HG03558 (cell line): Measurements from ENCODE around the gene SH3BP4.
"Not testable (repeated sequence)": the region's sequence is repeated elsewhere in the genome, so short reads cannot be mapped to it uniquely, and the experiment has no call there.

Experiments used
- ATAC-seq: cut with Tn5 transposase; IDR thresholded peaks from one replicate; pipeline ENCODE4 v1.9.1; 2021; ENCODE audit warnings: moderate number of reproducible peaks; ENCODE audit not compliant: unreplicated experiment; ENCODE audit errors: extremely low read depth

Gene SH3BP4

DNA sequence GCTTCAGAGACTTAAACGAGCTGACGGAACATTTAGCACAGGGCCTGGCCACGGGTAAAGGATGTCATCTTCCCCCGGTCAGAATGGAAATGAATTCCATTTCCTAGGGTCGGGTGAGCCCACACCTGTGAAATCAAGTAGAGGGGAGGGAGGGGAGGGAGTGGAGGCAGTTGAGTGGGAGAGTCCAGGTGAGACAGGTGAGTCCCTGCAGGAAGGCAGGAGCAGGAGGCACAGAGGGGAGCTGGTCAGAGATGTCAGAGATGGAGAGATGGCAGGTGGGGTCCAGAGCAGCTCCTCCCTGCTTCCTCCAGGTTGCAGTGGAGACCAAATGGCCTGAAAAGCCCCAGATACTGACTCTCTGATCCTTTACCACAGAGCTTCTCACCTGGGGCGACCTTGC, 55.2 kb downstream of the SH3BP4 start:
- no peak for ATAC-seq

DNA sequence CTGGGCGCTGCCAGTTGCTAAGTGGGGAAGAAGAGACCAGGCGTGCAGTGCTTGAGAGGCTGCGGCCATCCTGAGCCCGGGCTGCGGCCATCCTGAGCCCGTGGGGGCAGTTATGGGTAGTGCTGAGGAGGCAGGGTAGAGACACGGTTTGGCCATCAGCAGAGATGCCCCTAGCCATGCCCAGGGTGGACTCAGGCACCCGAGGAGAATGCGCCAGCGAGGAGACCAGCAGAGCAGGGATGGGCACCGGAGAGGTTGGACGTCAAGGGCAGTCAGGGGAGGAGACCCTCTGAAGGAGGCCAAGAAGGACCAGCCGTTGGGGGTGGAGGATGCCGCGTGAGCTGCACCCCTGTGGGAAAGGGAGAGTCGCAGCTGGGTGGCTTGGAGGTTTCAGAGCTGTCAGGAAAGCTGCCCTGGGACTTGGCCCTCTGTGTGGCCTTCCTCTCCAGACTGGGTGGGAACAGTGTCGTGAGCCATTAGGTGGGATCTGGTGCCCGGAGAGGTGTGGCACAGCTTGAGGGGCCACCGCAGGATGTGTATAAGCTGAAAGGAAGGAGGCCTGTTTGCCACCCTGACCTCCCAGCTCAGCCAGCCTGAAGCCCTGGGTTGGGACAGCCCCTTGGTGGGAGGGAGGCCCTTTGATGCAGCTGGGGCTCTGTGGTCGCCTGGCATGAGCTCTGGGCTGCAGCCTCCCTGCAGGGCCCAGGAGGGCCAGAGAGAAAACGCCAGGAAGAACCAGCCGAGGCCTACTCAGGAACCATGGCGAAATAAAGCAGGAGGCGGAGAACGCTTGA, 56.0 kb downstream of the SH3BP4 start:
- ATAC-seq: no peak

DNA sequence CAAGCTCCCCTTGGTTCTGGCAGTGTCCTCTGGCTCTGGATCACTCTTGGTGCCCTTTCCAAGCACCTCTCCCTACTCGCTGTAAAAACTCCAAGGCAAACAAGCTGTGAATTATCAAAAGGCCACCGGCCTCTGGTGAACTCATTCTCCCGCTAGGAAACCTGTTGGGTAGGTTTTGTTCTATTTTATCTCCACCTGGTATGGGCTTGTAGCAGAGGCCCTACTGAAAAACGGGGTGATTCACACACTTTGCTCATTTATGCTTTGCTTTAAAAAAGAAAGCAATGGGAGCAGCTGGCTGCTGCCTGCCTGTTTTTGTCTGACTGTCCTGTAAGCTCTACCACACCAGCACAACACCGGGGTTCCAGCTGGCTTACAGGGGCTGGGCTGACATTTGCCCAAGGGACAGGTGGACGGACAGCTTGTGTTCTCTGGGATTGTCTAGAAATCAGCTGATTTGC, 56.8 kb downstream of the SH3BP4 start:
- no peak for ATAC-seq

DNA sequence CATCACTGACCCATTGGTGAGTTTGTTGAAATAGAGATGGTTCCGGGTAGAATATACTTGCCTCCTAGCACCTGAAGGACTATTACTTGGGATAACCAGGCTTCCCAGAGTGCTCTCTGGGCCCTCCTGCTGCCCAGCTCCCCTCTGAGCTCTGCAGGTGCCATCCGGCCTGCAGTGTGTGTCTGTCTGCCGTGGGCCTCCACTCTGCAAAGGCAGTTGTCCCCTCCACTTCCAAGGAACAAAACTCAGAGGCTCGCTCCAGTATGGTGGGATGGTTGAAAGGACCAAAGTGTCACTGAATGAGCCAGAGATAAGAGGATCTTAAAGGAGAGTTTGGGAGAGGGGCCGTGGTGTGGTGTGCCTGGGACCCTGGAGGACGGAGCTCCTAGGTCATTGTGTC, 57.3 kb downstream of the SH3BP4 start:
- ATAC-seq: no peak

DNA sequence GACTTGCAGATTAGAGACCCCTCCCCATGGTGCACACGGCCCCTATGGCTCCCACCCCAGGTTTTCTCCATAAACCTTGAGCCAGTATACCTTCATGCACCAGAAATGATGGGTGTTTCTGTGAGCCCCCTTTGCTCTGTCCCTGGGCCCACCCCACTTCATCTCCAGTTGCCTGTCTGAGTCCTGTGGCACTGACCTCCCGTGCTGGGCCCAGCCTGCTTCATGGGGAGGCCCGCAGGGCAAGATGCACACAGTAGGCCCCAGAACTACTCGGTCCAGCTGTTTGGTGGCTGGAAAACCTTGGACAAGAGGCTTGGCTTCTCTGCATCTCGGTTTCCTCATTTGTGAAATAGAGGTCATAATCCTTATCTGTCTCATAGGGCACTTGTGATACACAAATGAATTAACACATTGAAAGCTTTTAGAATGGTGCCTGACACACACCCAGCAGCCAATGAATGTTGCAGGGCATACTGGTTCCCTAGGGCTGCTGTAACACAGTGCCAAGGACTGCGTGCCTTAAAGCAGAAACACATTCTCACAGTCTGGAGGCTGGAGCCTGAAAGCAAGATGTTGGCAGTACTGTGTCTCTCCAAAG, 58.4 kb downstream of the SH3BP4 start:
- no peak for ATAC-seq

DNA sequence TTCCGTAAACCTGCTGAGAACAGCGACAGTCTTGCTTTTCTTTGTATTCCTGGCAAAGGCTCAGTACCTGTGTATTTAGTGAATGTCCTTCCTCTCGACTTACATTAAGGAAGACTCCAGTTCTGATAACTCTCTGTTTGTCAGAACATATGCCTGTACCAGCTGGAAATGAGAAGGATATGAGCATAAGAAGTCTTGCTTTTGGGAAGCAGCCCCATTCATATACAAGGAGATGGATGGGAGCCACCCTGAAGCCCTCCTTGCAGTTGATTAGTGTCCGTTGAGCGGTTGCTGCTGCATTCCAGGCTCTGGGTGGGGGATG, 59.8 kb downstream of the SH3BP4 start:
- ATAC-seq: no peak

DNA sequence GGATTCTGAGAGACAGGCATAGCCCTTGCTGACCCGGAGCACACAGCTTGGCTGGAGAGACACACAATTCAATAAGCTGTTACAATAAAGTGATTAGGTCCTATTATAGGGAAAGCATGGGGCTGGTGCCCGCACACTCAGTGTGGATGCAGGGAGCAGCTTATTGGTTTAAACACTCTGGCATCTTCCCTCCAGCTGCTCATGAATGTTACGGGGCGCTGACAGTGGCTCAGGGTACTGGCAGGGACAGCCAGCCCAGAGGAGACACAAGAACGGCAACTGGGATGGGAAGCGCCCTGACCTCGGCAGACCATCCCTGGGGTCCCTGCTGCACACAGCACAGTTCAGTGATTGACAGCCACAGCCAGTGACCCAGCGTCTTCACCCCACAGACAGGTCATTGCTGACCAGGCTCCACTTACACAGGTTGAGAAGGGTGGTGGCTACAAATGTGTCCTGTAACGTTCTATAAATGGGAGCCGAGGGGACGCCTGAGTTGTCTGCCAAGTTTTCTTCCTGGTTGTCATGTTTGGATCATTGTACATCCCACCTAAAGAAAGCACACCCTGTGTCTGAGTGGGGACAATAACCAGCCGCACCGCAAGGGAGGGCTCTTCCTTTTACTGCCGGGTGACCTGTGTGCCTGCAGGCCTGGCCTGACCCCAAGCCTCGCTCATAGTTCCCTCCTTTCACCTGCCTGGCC, 60.3 kb downstream of the SH3BP4 start:
- no peak for ATAC-seq

DNA sequence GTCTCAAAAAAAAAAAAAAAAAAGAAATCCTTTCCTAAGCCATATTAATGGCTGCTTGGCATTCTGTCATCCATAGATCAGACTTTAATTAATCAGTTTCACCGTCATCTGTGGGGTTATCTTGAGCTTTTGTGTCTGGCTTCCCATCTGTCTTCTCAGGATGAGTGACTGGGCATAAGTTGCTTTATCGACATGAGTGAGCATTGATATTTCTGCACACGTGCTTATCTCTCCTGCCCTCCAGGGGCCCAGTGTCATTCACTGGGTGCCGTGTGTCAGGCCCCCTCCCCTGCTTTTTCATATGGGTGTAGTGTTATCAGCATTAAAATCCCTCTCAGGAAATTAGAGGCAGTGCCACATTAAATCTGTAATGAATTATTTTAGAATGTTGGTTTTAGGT, 65.6 kb downstream of the SH3BP4 start:
- no peak for ATAC-seq

DNA sequence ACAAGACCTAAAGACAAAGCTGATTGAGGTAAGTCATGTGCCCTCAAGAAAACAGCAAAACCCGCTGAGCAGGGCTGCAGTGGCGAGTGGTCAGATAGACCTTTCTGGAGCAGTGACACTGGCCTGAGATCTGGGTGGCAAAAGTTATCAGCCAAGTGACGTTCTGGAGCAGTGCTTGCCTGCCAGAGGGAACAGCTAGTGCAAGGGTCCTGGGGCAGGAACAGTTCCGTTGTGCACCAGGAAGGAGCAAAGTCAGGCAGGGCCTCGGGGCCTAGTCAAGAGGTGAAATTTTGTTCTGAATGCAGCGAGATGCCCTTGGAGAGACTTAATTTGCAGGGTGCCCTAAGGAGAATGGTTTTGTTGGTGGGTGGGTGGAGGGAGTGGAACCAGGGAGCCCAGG, 67.0 kb downstream of the SH3BP4 start:
- no peak for ATAC-seq

DNA sequence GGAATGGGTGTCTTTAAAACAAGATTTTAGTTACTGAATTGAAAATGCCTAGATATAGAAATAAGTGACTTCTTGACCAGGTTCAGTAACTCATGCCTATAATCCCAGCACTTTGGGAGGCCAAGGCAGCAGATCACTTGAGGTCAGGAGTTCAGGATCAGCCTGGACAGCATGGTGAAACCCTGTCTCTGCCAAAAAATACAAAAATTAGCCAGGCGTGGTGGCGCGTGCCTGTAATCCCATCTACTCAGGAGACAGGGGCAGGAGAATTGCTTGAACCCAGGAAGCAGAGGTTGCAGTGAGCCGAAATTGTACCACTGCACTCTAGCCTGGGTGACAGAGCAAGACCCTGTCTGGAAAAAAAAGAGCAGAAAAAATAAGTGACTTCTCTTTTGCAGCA, 68.3 kb downstream of the SH3BP4 start:
- ATAC-seq: not testable (repeated sequence)

DNA sequence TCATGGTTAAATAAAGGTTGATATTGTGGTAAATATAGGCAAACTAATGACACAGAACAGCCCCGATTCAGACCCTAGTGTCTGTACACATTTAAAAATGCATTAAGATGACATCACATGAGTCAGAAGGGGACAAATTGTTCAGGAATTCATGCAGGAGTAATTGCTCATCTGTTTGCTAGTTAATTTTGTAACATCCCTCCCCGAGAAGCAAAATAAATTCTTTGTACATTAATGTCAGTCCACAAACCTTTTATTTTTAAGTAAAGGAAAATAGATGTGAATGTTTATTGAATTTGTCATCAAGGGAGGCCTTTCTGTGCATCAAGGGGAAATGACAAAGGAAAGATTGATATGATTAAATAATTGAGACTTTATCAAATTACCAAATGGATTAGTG, 69.9 kb downstream of the SH3BP4 start:
- no peak for ATAC-seq

DNA sequence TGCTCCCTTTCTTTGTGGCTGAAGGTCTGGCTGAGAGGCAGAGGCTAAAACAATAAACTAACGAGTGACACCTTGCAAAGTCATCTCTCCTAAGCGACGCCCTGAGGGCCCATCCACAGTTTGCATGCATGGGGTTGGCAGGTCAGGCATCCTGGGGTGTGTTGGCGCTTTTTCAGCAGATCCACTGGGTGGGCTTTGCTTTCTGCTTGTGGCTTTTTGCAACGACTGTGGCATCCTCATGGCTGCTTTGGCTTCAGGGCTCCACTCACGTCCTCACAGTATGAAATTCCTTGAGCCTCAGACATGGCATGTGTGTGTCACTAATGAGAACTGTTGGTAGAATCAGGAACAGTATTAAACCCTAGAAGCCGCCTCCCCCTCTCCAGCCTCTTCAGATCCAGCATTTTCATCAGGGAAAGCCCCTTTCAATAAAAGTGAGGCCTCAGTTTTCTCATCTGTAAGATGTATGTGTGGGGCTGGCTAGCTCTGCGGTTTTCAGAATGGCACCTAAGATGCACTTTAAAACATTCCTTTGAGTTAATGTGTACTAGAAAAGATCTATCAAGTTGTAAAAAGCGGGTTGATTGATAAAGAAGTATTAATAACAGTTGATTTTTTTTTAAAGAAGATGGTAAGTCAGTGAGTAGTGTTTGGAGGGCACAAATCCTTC, 72.5 kb downstream of the SH3BP4 start:
- ATAC-seq: no peak

DNA sequence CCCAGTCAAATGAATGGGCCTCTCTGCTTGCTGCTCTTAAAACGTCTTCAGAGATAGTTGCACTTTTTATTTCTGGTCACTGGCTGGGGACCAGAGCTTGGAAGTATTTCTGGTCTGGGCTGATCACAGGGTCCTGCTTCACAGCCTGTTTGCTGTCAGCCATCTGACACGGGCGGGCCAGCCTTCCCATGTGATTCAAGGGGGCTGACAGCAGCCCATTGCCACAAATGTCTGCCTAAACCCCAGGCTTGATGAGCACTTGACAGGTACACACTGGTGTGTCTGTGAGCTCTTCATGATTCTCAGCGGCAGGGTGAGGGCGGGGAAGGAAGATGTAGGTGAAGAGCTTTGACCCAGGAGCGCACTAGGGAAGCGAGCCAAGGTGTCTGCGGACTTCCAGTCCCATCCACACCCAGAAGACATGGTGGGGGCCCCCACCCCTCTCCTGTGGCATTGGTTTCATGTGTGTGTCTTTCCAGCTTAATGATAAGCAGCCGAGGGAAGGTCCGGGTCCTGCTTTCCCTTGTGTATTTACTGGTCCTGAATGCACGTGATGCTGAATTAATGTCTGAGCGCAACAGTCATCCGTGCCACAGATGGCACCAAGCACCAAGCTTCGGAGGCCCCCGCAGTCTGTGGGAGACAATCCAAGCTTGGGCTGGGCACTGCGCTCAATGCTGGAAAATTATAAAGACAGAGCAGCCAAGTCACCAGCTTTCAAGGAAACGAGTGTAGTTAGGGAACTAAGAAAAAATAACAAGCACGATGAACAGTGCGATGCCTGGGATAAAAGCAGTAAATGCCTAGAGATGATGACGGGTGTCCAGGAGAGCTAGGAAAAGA, 73.3 kb downstream of the SH3BP4 start:
- ATAC-seq: no peak

DNA sequence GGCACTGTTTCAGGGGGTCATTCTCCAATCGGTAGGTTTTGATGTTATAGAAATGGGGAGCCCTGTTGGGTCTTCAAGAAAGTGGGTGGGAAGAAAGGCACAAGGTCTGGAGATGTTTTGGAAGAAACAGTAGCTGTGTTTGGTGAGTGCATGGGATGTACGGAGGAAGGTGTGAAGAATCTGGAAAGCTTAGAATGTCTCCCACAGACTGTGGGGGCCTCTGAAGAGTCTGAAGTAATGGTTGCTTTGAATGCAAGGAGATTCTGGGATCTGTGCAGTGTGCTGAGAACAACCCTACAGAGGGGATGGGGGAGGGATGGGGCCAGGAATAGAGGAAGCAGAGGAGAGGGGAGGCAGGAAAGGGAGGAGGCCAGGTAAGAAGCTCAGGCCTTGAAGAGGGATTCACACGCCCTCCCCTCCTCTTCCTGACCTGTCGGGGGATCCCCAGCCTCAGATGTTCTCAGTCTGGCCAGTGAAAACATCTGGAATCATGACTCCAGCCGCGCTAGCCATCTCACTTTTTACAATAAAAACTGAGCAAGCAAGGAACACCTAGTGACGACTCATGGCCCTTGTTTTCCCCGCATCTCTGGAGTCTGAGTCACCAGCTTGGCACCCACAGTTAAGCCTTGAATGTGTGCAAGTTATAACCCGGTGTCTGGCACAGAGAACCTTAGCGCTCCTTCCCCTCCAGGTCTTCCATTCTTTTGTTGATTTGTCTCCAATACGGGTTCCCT, 74.2 kb downstream of the SH3BP4 start:
- ATAC-seq: no peak

DNA sequence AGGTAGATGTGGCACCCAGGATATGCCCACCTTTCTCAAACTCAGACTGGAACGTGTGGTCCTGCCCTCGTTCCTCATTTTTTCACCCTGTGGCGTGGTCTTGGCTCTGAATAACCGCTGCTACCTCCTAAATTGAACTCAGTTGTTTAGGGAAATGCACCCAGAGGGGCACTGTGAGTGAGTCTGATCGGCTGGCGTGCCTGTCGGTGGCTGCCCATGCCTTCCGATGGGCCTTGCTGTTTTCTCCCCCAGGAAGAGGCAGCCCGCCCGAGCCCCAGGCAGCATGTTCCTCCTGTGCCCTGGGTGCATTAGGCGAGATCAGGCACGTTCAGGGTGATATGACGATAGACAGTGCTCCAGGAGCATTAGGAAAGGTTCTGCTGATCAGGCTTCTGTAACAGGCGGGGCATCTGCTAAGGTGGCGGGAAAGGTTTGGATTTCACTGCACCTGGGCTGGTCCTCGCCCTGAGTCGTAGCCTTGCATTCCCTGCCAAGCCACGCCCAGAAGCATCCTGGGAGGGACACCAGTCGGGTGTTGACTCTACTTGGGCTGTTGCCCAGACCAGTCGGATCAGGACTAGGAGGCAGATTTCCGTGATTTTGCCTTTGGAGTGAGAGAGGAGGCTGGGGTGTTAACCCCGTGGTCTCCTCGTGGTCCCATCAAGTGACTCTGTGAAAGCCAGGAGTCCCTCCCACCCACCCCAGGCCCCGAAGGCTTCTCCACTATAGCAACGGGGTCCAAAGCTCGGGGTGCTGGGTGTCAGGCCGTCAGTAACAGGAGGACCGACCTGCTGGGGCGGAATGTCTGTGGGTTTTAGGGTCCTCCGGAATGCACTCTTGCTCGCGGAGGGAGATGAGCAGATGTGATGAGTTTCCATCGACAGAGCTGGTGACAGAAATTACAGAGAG, 75.1 kb downstream of the SH3BP4 start:
- no peak for ATAC-seq

DNA sequence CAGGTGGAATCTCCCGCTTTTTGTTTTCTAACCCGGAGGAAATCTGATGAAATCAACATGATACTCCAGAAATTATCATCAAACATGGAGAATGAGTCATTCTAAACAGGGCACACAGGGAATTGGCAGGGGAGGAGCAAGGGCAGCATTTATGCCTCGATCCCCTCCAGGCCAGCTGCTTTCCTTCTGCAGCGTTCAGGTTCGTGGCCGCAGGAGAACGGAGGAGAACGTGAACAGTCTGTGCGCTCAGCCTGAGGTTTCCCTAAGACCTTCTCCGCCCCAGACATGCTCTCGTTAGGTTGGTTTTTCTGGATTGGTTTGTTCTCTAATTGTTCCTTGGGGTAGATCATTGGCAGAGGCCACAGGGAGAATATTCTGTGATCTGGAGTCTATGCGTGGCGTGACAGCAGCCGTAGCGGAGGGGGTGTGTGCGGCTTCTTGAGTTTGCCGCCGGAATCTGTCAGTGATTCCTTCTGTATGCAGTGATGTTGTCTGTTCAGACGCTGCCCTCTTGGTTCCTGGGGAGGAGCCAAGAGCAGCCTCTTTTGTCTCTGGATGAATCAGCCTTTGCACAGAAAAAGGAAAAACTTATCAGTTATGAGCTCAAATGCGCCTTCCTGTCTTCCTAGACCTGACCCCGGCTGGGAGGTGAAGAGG, 75.9 kb downstream of the SH3BP4 start:
- ATAC-seq: no peak

DNA sequence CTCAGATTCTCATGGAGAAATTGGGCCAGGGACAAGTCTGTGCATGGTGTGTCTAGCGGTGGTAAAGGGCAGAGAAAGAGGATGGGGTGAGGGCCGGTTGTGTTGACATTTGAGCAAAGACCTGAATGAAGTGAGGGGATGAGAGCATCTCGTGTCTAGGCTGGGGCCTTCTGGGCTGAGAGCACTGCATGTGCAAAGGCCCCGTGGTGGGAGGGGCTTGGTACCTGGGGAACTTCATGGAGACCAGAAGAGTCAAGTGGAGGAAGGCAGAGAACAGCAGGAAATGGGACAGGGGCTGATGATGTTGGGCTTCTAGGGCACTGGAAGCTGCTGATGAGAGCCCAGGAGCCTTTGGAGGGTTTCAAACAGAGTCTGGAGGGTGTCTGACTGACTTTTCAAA, 76.8 kb downstream of the SH3BP4 start:
- no peak for ATAC-seq

DNA sequence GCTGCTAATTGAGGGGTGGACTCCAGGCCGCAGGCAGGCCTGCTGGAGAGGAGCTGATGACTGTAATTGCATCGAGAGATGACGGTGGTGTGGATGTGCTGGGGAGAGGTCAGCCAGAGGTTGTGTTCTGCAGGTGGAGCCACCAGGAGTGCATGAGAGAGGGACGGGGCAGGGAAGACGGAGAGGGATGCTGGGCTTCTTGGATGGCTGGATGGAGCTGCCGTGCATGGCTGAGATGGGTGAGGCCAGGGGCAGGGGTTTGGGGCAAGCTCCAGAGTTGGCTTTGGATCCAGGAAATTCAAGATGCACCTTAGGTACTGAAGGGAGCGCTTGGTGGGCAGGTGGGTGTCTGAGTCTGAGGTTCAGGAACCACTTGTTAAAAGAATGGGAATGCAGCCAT, 77.2 kb downstream of the SH3BP4 start:
- no peak for ATAC-seq
